NCI-H226 (cell line): ENCODE measurements around the gene DNAJC4.

ENCODE experiments used
- DNase-seq: peaks from one replicate; pipeline ENCODE4 v3.0.0-alpha.2; 2015

The DNAJC4 gene

DNA sequence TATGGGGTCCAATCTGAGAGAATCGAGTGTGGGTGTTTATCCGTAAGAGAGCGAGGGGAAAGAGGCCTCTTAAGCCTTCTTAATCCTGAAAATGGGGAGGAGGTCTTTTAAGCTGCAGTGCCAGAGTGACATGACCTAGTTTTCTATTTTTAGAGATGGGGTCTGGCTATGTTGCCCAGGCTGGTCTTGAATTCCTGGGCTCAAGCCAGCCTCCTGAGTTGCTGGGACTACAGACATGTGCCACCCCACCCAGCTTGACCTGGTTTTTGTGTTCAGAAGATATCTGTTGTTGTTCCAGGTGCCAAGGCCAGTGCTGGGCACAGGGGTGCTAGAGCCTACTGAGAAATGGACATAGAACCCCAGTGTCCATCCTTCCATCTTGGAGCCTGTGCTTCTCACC, 52.7 kb downstream of the DNAJC4 start:
- no peak for DNase-seq
